ENCODE measurements around the gene POLD2.

The POLD2 gene

DNA sequence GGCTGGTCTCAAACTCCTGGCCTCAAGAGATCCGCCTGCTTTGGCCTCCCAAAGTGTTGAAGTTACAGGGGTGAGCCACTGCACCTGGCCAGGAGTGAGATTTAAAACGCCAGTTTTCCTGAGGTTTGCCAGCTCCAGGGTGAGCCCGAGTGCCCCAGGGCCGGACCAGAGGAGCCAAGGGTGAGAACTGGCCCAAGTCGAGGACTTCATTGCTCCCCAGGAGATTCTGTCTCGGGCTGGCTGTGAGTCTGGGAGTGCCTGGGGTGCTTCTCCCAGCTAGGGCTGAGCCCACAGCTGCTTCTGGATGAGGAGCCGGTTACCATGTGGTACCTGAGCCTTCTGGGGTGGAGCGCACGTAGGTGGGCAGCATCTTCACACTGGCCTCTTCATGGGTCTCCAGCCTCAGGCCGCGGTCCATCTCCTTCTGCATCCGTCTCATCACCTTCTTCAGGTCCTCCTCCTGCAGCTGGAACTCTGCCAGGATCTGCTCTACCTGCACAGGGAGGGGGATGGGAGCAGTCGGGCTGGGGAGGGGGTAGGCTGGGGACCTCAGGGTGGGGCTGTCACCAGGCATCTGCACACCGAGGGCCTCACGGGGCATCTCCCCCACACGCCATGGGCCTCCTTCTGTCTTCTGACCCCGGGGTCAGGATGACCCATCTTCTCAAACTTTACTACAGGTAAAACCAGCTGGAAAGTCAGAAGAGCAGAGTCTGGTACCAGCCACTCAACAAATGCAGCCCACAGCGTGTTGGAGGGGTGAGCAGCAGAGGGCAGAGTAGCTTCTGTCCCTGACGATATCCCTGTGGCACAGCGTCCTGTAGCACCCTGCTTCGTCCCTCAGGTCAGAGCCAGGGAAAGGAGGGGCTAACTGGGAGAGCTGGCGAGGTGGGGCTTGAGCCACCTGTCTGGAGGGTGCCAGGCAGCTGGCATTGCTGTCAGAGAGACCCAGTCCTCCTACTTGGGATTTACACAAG is 29.9 kb upstream of the POLD2 start:
- peak; percentile 58 for DNase-seq

DNA sequence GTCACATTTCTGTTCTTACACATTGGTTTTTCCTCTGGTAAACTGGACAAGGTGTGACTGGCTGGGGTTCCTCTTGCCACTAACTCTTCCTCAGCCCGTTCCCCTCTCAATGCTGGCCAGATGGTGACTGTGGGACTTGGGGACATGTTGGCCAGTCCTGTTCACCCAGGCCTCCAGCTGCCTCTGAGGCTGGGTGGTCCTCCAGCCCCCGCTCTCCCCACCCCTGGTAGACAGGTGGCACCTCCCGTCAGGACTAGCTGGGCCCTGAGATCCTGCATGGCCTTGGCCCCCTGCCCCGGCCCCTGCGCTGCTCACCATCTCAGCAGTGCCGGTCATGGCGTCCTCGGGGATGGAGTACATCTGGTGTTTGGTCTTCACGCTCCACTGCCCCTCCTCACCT is 28.6 kb upstream of the POLD2 start:
- DNase-seq: no peak

DNA sequence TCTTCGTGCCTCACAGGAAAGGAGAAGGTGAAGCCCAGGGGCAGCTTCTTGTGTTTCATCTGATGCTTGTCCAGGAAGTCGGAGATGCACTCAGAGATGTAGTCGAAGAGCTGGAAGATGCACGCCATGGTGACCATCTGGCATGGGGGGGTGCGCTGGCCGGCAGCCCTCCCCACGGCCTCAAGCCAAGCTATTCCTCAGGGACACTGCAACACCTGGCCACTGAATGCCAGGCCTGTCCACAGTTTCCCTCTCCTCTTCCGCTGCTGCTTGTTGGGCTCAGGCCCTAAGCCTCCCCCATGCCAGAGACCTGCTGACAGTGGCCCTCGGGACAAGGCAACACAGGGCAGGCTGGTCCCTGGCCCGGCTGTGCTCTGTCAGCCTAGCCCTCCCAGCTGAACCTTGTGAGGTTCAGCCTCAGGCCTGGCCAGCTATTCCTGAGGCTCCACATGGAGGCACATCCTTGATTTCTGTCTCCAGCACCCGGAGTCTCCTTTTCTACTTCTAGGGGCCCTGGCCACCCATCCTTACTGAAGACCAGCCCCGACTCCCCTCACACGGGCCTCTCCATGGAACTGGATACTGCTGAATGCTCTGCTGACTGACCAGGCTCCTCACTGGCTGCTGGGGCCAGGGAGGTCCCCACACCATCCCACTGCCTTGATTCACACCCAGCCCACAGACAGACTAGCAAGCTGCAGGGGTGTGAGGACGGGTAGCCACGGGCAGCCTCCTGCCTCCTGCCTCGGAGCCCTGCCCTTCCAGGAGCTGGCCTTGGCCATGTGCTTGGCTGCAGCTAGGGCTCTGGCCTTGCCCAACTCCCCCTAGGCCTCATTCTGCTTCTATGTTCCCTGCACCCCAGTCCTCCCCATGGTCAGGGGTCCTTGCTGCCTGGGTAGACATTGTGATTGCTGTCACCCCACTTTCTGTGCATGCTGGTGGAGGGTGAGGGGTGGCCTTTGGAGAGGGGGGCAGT is 27.9 kb upstream of the POLD2 start:
- DNase-seq: no peak

DNA sequence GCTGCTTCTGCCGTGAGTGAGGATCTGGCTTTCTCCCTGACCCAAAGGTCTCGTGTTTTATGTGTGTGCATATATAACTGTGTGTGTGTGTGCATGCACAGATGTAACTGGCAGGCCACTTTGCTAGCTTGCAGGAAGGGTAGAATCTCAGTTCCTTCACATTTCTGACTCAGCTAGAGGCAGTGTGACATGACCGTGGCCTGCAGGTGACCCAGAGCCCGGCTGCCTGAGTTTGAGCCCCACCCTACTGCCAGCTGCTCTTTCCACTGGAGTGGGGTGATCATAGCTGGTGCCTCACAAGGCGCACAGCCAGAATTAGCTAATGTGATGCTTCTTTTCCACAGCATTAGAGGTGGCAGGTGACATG is 27.1 kb upstream of the POLD2 start:
- no peak for DNase-seq

DNA sequence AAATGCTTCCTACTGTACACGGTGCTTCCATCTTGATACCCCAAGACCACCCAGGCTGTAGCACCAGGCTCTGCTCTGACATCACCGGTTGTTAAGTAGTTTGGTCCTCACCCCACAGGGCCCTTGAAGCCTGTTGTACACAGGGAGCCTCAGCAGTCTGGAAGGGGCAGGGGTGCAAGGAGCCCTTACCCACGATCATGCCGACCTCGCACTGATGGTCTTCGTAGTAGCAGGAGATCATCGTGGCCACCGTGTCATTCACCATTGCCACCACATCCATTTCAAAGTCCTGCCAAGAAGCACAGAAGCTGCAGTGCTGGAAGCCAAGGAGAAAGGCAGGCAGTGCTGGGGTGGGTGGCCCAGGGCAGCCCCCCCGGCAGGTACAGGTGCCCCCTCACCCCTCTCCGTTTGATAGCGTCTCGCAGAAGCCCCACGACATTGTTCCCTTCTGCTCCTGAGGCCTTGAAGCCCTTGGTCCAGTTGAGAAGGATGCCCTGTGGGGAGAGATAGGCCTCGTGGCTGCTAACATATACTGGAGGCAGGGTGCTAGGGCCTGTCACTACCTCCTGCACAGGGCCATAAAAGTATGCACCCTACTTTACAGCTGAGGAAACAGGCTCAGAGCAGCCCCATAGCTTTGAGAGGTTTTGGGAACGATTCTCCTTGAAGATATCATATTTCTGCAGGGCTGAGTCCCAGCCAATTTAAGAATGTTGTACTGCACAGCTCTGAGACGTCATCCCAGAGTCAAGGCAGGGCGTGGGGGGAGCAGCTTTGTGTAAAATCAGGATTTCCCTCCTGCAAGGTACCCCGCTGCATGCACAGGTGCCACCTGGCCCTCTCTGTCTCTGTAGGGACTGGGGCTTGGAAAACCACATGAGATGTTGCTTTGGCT is 26.5 kb upstream of the POLD2 start:
- DNase-seq: no peak

DNA sequence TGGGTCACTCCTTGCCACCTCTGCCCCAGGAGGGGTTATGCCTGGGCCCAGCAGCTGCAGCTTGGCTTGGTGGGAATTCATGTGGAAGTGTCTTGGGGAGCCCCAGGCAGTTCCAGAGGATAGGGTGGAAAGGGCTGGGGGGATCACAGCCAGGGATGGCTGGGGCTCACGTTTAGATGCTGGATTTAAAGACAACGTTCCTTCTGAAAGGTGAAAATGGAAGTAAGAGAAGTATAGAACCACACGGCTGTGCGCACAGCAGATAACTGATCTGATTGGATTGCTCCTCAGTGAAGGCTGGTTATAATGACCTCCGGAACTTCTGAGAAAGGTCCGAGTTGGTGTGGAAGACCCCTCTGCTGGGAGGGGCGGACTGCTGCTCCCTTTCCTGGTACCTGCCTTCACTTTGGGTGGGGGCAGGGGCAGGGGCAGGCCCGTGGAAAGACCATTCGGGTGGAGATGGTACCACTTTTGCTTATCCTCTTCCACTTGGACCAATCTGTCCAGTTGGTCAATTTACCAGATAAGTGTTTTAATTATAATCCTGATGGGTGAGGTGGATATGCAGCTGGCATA is 25.7 kb upstream of the POLD2 start:
- no peak for DNase-seq

DNA sequence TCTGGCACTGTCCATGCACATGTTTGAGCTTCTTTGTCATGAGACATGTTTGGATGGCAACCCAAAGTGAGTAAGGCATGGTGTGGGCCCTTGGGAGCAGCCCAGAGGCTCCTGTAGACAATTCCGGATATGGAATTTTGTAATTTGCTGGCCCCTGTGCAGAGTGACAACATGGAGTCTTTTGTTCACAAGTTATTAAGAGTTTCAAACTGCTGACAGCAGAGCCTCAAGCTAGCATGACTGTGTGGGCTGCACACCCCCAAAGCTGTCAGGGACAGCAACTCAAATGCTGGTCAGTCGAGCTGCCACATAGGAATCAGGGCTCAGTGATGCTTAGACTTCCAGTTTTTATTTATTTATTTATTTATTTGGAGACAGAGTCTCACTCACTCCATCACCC is 24.8 kb upstream of the POLD2 start:
- no peak for DNase-seq

DNA sequence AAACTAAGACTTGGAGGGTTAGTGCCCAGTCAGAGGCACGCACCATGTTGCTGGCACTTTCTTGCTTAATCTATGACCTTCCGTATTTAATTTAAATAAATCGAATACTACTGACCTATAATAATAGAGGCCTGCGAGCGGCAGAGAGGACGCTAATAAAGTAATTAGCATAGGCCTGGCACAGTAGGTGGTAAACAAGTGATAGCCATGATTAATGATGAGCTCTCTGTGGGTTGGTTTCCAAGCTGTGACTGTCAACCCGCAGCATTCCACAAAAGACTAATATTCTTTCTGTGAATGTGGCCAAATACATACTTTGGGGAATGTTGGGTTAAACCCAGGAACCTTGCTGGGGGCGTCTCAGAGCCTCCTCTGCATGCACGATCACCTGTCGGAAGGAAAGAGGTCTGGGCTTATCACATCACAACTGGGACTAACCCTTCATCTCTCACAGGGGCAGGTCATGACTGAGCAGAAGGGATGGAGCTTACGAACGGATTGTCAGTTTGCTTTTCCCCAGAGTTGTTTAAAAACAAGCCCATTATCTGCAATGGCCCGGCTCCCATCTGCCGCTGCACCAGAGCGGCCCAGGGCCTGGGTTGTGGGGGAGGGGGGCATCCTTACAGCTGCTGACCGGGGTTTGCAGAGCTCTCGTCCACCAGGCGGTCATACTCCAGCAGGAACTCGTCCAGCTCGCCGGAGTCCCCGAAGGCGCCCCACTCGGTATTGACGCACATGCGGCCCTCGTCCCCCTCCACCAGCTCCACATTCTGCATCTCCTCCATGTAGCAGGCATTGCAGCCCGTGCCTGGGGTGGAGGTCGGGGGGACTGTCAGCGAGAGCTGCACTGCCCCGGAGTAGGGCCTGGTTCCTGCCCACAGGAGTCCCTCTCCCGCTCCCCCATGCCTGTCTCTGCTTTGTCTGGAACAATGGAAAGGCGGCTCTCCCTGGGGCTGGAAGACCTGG is 24.0 kb upstream of the POLD2 start:
- no peak for DNase-seq

DNA sequence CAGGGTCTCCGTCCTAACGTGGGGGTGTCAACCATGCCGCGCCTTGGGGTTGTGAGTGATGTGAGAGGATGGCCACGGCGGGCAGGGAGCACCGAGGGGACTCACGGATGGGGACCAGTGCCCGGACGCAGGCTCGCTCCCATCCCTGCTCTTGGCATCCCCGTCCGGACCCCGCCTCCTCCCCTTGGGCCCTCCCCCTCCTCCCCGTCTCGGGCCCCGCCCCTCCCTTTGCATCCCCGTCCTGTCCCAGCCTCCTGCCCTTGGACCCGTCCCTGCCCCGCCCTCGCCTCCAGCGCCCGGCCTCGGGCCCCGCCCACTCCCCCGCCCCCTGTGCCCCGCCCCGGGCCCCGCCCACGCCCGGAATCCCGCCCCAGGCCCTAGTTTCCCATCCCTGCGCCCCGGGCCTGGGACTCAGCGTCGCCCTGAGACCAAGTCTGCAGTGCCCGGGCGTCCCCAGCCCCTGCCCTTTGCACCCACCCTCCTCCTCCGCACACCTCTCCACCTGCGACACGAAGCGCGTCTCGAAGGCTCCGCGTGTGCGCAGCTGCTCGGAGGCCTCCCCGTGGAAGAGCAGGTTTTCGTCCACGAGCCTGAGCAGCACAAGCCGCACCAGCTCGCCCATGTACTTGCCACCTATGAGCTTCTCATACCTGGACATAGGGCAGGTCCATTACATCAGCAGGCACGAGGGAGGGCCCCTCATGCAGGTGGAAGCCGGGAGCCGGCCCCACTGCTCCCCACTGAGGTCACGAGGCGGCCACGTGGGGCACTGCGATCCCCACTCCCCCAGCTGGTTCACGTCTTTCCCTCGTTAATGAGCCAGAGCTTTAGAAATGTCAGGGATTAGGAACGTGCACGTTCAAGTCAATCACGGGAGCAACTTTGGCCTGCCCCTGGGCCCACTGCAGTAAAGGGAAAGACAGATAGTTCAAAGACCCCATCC is 22.9 kb upstream of the POLD2 start:
- no peak for DNase-seq

DNA sequence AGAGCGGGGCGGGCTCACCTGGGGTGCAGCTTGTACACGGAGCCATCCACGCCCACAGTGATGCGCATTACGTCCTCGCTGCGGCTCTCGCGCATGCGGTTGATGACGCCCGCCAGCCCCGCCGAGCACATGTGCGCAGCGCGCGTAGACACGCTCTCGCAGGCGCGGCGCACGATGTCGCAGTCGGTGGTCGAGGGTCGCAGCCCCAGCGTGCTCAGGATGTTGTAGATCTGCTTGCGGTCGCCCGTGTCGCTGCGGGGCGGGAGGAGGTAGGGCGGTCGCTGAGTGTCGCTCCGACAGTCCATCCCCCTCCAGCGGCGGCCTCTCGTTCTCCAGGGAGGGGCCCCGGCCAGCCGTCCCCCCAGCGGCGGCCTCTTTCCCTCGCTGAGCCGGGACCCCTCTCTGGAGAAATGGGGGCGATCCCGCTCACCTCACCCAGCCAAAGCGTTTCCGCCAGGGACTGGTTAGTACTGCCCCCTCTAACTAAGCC is 22.2 kb upstream of the POLD2 start:
- DNase-seq: no peak

DNA sequence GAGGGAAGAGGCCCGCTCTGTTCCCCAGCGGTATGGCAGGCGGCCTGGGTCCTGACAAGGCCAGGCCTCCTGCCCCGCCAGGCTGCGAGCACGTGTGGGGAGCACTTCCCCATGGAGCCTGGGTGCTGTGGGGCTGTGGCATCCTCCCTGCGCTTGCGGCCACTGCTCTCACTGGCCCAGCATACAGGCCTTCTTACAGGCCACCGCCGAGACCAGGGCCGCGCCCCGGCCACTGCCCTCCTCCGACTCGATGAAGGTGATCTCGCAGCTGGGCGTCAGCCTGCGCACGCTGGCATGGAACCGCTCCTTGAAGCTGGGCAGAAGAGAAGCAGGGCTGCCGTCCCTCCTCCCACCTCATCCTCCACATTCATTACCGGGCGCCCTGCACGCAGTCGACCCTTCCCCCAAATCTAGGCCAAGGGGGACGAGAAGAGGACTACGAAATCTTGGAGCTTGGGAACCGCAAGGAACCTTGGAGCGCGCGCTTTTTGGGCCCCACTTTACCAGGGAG is 21.7 kb upstream of the POLD2 start:
- DNase-seq: no peak

DNA sequence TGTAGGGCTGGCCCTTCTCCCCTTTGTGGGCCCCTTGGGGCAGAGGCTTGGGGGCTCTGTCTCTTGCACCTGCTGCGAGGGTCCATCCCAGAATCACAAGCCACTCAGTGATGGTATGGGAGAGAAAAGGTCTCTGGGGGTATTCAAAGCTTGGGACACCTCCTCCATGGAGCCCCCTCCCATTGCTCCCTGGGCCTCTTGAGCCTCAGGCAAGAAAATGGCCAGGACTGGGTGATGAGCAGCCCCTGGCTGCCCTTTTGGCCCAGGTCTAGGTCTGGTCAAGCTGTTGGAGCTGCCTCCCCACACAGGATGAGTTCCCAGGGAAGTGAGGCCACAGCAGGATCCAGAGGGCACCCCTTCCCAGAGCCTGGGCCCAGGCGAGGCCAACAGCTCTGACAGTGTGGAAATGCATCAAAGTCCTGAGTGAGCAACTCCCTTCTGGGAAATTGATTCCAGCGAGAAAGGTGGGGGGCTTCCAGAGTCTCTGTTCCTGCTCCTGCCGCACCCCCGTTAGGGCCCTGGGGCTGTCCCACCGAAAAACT is 21.1 kb upstream of the POLD2 start:
- DNase-seq: no peak

DNA sequence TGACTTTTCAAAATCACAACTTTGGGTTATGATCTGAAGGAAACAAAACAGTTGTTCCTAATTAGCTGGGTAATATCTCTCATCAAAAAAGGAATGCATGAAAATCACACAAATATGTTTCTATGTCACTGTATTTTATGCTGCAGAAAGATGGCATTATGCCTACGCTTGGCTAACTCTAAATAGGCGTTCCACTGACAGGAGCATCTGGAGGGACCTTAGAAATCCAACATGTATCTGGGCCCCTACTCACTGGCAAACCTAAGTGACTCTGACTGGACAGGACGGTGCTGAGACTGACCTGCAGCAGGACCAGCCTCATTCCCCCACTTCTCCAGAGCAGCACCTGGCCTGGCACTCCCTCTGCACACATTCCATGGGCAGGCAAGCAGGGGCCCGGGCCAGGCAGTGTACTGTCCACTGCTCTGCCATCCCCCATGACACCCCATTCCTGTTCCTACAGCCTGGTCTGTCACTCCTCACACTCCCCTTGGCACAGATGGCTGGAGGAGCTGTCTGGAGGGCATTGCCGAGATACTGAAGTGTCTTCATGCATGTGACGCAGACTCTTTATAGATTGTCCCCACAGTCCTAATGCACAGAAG is 20.4 kb upstream of the POLD2 start:
- DNase-seq: no peak

DNA sequence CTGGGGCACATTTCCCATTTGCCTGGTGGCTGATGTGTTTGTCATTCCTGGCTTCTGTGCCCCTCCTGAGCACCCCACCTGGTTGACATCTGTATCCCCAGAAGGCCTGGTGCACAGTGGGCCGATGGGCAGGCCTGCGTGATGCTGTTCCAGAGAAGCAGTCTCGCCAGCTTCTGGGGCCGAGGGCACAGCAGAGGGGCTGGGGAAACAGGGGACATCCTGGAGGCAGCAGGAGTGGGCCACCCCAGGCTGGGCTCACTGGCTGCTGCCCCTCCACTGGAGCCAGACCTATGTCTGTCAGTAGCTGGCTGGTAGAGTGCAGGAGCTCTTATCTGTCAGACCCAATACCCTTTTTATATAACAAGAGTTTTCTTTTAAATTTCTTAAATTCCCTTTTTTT is 18.7 kb upstream of the POLD2 start:
- DNase-seq: no peak

DNA sequence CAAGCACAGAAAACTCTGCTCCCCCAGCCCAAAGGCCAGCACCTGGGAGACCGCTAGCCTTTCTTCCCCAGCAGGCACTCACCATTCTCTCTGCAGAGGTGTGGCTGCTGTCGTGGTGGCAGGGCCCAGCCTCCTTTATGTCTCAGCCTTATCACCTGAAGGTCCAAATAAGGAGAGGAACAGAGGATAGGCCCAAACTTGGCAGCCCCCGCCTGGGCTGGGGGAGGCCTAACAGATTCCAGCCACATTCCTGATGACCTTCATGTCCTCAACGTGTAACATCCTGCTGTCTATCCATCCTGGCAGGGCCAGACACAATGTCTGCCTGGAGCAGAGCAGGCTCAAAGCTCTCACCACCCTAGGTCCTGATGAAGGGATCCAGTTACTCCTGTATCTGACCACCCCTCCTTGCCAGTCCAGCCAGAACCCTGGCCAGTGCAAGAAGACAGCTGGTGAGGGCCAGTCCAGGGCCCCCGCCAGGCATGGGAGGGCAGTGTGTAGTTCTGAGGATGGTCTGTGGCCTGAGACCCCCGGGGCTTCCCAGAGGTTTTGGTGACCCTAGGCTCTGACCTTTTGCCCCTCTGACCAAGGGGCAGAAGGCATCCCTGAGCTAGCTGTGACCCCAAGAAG is 18.0 kb upstream of the POLD2 start, which contains the start of gene MYL7:
TSS of gene MYL7 (minus strand) at position 112 of the 630 bp plus-strand sequence. CDS start at position 85, 27 bp downstream.
- DNase-seq: no peak

DNA sequence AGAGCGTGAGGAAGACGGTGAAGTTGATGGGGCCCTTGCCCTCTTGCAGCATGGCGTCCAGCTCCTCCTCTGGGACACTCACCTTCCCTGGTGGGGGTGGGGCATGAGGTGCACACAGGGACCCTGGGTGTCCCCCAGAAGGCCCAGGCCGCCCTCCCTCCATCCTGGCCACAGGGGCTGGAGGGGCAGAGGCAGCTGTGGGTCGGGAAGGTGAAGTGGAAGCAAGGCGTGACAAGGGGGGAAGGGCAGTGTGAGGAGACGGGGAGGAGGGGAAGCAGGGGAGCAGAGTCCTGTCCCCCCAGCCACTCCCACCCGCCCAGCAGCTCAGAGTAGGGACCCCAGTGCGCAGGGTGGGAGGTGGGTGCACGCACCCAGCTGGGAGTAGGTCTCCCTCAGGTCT is 17.0 kb upstream of the POLD2 start:
- DNase-seq: no peak

DNA sequence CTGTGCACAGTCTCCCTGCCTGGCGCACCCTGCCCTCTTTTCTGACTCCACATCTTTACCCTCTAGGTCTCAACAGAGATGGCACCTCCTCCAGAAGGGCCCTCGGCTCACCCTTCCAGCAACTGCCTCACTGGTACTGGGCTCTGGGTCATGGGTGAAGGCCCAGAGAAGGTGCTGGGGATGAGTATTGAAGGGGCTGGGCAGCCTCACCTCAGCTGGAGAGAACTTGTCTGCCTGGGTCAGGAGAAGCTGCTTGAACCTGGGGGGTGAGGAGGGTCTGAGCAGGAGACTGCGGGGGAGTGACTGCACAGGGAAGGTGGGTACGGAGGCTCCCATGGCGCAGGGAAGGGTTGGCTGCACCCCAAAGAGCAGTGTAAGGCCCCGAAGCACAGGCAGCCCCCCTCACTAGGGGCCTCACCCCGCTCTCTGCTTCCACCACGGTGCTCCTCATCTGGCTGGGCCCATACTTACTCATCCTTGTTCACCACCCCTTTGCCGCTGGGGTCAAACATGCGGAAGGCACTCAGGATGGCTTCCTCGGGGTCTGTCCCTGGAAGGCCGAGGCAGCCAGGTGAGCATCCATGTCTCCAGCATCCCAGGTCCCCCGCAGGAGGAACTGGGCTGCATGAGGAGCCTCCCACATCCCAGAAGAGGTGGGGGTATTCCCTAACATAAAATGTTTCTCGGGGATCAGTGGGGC is 16.1 kb upstream of the POLD2 start:
- no peak for DNase-seq

Measured in NCI-H510A (cell line).